Measurements from ENCODE around the gene CTF1.

DNA sequence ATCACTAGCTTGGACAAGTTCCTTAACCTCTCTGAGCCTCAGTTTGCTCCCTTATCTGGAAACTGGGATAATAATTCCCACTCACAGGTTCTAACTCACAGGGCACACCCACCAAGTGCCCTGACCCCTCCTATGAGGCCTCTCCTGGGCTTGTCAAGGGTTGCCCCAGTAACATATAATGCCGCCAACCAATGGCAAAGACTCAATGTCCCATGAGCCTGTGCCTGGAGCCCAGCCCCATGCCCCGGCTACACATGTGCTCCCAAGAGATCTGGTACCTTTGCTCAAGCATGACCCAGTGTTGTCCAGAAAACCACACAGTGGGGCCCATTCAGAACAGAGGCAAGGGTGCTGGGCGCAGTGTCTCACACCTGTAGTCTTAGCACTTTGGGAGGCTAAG lies 18.4 kb downstream of the CTF1 start:
- TF ChIP-seq, protein P1, sequence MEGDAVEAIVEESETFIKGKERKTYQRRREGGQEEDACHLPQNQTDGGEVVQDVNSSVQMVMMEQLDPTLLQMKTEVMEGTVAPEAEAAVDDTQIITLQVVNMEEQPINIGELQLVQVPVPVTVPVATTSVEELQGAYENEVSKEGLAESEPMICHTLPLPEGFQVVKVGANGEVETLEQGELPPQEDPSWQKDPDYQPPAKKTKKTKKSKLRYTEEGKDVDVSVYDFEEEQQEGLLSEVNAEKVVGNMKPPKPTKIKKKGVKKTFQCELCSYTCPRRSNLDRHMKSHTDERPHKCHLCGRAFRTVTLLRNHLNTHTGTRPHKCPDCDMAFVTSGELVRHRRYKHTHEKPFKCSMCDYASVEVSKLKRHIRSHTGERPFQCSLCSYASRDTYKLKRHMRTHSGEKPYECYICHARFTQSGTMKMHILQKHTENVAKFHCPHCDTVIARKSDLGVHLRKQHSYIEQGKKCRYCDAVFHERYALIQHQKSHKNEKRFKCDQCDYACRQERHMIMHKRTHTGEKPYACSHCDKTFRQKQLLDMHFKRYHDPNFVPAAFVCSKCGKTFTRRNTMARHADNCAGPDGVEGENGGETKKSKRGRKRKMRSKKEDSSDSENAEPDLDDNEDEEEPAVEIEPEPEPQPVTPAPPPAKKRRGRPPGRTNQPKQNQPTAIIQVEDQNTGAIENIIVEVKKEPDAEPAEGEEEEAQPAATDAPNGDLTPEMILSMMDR (conservative IDR thresholded peaks at IDR 0.05), result no peak
- no peak for TF ChIP-seq EZH2 (IDR thresholded peaks at IDR 0.05; ENCODE audit: low read depth)
